Measurements from ENCODE around the gene SAMD11. TPM values are rescaled to one million over a fixed set of nuclear protein-coding genes. Genes with fewer than 3 reads are reported as not detected.

The SAMD11 gene
- total RNA-seq, 1 donor from 2014 or later = 19.5 TPM

GRCh38 chr1:955474-955873, 31.8 kb downstream of the SAMD11 start:
- H3K27me3 Mint-ChIP-seq (ENCODE audit: unreplicated experiment) = no peaks in the 10 kb centered on the region
- H3K4me1 Mint-ChIP-seq (ENCODE audit: unreplicated experiment) = peaks cover 13% of the 10 kb centered on the region
- no peak overlapping the region for H3K4me3 Mint-ChIP-seq (ENCODE audit: unreplicated experiment)
- no peaks in the 10 kb centered on the region for H3K9me3 Mint-ChIP-seq (ENCODE audit: unreplicated experiment)
- H3K27ac Mint-ChIP-seq (ENCODE audit: unreplicated experiment) = no peak overlapping the region
- peaks cover 26% of the 10 kb centered on the region for H3K36me3 Mint-ChIP-seq (ENCODE audit: unreplicated experiment)
- TF ChIP-seq CTCF (IDR thresholded peaks at IDR 0.05) = no peak
- no peak for DNase-seq (ENCODE audit: extremely low spot score, unreplicated experiment)

DNA sequence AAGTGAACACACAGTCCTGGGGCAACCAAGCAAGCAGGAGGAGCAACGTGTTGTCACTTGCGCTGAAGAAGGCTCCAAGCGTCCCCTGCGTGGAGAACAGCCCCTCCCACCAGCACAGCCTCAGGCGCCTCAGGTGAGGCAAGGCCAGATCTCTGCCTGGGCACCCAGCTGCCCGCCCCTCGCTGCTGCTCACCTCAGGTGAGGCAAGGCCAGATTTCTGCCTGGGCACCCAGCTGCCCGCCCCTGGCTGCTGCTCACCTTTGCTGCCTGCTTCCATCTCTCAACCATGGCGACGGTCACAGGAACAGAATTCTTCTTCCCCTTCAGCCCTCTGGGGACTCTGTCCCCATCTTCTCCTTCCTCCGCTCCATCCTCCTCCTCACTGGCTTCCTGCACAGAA, 32.9 kb downstream of the SAMD11 start:
- TF ChIP-seq CTCF (IDR thresholded peaks at IDR 0.05) = no peak
- Mint-ChIP-seq H3K4me1 (ENCODE audit: unreplicated experiment) (peaks cover 13% of the 10 kb centered on the region), H3K4me3 (ENCODE audit: unreplicated experiment) (no peak overlapping the region), H3K36me3 (ENCODE audit: unreplicated experiment) (peaks cover 20% of the 10 kb centered on the region), H3K27me3 (ENCODE audit: unreplicated experiment) (no peaks in the 10 kb centered on the region), H3K9me3 (ENCODE audit: unreplicated experiment) (no peaks in the 10 kb centered on the region), H3K27ac (ENCODE audit: unreplicated experiment) (no peak overlapping the region)
- no peak for DNase-seq (ENCODE audit: extremely low spot score, unreplicated experiment)

- TF ChIP-seq CTCF (IDR thresholded peaks at IDR 0.05) = no peak
- Mint-ChIP-seq H3K4me1 (ENCODE audit: unreplicated experiment) (peaks cover 13% of the 10 kb centered on the region), H3K36me3 (ENCODE audit: unreplicated experiment) (peaks cover 16% of the 10 kb centered on the region), H3K27ac (ENCODE audit: unreplicated experiment) (peak within 1 kb of the TSS; percentile 62), H3K27me3 (ENCODE audit: unreplicated experiment) (no peaks in the 10 kb centered on the region), H3K4me3 (ENCODE audit: unreplicated experiment) (peak within 1 kb of the TSS; percentile 89), H3K9me3 (ENCODE audit: unreplicated experiment) (no peaks in the 10 kb centered on the region)
- peak; percentile 98 for DNase-seq (ENCODE audit: extremely low spot score, unreplicated experiment)
Measured at GRCh38 chr1:958823-959730, 35.4 kb downstream of the SAMD11 start, which contains the start of gene NOC2L. NOC2L (minus strand) TSS chr1:959256; CDS start chr1:959240, 16 bp downstream.

DNA sequence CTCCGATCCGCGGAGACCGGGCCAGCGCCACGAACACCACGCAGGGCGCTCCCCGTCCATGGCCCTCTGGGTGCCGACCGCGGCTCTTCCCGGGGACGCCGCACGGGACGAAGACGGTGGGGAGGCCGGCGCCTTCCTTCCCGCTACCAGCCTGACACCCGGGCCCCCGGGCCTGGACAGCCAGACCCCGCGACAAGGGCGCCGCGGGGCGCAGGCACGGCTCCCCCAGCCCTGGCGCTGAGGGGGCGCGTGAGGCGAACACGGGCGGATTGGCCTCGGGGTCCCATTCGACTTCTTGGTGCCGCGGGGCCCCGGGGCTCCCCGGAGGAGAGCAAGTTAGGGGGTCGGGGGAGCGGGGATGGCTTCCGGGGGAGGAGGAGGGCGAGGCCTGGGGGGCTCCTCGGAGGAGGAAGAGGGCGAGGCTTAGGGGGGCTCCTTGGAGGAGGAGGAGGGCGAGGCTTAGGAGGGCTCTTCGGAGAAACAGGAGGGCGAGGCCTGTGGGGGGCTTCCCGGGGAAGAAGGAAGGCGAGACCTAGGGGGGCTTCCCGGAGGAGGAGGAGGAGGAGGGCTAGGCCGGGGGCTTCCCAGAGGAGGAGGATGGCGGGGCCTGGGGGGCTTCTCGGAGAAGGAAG, 36.1 kb downstream of the SAMD11 start:
- peak overlapping the region; percentile 73 for H3K4me3 Mint-ChIP-seq (ENCODE audit: unreplicated experiment)
- TF ChIP-seq CTCF (IDR thresholded peaks at IDR 0.05) = no peak
- no peaks in the 10 kb centered on the region for H3K9me3 Mint-ChIP-seq (ENCODE audit: unreplicated experiment)
- DNase-seq (ENCODE audit: extremely low spot score, unreplicated experiment) = no peak
- no peaks in the 10 kb centered on the region for H3K27me3 Mint-ChIP-seq (ENCODE audit: unreplicated experiment)
- H3K4me1 Mint-ChIP-seq (ENCODE audit: unreplicated experiment) = peaks cover 13% of the 10 kb centered on the region
- H3K27ac Mint-ChIP-seq (ENCODE audit: unreplicated experiment) = peak overlapping the region; percentile 62
- H3K36me3 Mint-ChIP-seq (ENCODE audit: unreplicated experiment) = peaks cover 10% of the 10 kb centered on the region

All from osteocyte (in vitro differentiated cells).